ENCODE results near the gene SYNE1.
"Not testable (repeated sequence)": the region's sequence is repeated elsewhere in the genome, so short reads cannot be mapped to it uniquely, and the experiment has no call there.

Gene SYNE1

DNA sequence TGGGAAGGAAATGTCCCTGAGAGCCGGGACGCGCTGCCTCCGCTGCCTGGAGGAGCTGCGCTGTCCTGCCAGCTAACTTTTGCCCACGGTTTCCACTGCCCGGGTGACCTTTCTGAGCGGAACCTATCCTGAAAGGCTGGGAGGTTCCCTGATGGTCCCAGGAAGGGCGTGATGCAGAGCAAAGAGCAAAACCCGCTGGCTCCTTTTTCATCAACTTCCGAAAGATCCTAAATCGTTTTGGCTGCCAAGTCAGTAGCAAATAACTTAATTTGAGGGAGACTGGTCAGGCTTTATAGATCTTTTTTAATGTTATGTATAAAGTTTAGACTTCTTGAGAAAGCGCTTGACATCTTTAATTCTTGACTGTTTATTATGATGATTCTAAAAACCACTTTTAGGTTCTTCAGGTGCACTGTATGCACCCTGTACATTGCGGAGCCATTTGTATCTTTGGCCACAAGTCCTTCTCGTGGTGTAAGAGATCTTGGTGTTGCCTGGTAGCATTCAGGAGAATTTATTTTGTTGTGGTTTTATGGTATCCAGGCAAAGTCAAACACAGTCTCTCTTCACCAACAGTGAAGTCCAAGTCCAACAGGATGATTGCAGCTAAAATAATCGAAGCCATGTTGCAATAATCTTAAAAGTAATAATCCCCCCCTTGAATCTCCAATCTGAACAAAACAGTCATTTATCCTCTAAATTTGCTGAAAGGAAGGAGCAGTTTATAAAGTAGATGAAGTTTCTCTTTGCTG, at the start of gene SYNE1:
Gene SYNE1 (minus strand): TSS at position 67 of the 752 bp plus-strand sequence. CDS start 9,031 bp downstream, outside the sequence.
- peak; percentile 59 for DNase-seq (ENCODE audit: low read depth)

DNA sequence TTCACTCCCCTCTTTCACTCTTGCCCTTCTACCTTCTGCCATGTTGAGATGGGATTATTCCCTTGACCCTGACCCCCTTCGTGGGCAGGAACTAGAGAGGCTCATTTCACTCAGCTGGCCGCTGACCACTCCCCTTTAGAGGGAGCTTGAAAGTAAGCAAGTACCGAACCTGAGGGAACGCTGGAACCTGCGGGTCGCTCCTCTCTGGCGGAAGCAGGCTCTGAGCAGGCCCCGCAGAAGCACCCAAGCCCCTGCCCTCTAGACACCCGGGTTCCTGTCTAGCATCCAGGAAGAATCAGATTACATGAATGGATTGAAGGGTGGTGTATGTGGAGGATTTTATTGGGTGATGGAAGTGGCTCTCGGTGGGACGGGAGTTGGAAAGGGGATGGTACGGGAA, 48.7 kb upstream of the SYNE1 start:
- DNase-seq (ENCODE audit: low read depth), result no peak

DNA sequence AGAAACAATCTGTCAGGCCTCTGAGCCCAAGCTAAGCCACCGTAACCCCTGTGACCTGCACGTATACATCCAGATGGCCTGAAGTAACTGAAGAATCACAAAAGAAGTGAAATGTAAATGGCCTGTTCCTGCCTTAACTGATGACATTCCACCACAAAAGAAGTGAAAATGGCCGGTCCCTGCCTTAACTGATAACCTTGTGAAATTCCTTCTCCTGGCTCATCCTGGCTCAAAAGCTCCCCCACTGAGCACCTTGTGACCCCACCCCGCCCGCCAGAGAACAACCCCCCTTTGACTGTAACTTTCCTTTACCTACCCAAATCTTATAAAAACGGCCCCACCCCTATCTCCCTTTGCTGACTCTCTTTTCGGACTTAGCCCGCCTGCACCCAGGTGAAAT, 45.8 kb upstream of the SYNE1 start:
- DNase-seq (ENCODE audit: low read depth), result not testable (repeated sequence)

- no peak for DNase-seq (ENCODE audit: low read depth)
Measured at GRCh38 chr6:152682141-152682540, 45.0 kb upstream of the SYNE1 start.

GRCh38 chr6:152680879-152681517, 43.8 kb upstream of the SYNE1 start:
- DNase-seq (ENCODE audit: low read depth), result no peak

DNA sequence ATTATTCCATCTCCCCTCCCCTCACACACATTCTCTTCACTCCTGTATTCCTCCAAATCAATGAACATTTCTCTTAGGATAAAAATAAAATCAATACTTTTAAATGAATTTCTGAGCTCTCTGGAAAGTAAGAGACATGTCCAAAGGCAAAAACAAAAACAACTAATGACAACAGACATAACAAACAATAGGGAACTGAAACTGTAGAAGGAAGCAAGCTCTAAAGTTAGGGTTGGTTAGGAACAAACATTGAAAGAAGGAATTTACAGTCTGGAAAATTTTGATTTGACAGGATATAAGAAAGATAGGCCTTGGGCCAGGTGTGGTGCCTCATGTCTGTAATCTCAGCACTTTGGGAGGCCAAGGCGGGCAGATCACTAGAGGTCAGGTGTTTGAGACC, 43.0 kb upstream of the SYNE1 start:
- DNase-seq (ENCODE audit: low read depth), result no peak

DNA sequence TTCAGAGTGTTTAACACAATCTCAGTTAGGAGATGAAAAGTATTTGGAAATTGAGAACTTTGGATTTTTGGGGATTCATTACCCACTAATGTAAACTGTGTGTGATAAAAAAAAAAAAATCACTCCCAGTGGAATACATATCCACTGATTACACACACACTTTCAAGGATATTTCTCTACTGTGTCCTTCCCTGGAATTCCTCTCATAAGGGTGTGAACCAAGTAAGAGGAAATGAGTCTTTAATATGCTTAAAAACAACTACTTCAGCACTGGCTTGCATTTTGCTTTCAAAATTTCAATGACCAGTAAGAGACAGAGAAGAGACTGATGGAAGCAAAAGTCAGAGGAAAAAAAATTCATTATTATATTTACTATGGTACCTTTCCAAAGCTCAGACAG, 36.1 kb upstream of the SYNE1 start:
- peak; percentile 16 for DNase-seq (ENCODE audit: low read depth)

DNA sequence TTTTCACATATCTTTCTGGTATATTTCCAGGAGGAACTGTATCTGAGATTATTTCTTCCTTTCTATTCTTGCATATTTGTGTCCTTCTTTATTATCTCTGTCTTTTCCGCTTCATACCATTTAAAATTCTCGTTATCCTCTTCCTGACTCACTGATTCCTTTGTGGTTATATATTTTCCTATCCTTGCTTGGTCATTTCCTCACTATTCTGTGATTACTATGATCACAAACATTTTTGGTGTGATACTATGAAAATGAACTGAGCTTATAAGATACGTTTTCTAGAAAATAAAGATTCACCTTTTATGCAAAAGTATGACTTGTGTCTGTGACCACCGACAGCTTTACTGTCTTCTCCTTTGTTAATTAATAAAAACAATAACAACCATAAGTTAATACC, 34.0 kb upstream of the SYNE1 start:
- peak; percentile 71 for DNase-seq (ENCODE audit: low read depth)

DNA sequence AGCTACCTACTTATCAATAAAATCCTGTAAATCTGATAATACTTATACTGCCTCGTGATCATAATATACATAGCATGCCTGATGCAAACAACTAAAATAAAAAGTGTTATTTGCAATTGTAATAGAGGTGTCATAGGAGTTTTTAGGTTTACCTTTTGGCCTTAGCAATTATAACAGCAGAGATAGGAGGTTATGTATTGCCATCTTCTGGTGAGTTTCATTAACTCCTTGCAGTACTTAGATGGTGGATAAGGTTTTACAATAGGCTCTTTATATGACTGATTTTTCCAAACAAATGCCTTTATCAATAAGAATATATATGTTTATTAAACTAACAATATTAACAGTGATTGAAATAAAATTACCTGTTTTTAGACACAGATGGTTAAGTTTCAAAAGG, 32.7 kb upstream of the SYNE1 start:
- peak; percentile 54 for DNase-seq (ENCODE audit: low read depth)

DNA sequence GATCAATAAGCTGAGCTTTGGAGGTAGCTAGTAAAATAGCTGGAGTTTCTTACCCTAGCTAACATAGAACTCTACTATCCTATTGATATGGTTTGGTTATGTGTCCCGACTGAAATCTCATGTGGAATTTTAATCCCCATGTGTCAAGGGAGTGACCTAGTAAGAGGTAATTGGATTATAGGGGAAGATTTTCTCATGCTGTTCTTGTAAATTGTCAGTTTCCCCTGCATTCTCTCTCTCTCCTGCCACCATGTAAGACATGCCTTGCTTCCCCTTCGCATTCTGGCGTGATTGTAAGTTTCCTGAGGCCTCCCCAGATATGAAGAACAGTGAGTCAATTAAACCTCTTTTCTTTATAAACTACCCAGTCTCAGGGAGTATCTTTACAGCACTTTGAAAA, 24.6 kb upstream of the SYNE1 start:
- DNase-seq (ENCODE audit: low read depth), result no peak

DNA sequence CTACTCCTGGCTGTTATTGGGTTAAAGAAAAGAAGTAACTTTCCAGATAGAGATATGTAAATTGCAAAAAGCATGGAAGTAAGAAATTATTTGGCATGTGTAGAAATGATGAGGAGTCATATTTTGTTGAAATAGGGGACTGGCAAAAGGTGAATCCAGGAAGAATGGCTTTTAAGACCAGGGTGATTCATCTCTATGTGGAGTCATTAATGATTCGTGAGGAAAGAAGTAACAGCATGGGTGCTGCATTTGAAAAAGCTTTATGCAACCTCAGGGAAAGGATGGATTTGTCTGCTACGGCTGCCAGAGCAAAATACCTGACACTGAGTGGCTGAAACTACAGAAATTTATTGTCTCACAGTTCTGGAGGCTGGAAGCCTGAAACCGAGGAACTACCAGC, 14.8 kb upstream of the SYNE1 start:
- DNase-seq (ENCODE audit: low read depth), result peak; percentile 24

DNA sequence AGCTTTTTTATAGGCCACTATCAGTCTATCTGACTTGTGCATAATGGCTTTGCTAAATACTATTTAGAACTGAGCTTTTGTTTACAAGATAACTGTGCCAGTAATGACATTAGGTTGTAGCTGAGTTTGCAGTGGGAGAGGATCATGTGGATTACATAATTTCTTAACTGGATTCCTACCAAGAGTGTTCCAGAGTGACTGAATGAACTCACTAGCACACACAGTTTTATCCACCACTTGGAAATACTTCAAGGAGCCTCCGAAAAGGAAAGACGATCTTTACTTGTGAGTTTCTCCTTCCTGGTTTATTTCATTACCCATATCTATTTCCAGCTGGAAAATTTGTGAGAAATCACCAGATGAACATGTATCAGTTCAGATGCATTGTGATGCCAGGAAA, 10.9 kb upstream of the SYNE1 start:
- DNase-seq (ENCODE audit: low read depth), result peak; percentile 68

- DNase-seq (ENCODE audit: low read depth), result not testable (repeated sequence)
Measured at GRCh38 chr6:152646732-152647131, 9.6 kb upstream of the SYNE1 start.

DNA sequence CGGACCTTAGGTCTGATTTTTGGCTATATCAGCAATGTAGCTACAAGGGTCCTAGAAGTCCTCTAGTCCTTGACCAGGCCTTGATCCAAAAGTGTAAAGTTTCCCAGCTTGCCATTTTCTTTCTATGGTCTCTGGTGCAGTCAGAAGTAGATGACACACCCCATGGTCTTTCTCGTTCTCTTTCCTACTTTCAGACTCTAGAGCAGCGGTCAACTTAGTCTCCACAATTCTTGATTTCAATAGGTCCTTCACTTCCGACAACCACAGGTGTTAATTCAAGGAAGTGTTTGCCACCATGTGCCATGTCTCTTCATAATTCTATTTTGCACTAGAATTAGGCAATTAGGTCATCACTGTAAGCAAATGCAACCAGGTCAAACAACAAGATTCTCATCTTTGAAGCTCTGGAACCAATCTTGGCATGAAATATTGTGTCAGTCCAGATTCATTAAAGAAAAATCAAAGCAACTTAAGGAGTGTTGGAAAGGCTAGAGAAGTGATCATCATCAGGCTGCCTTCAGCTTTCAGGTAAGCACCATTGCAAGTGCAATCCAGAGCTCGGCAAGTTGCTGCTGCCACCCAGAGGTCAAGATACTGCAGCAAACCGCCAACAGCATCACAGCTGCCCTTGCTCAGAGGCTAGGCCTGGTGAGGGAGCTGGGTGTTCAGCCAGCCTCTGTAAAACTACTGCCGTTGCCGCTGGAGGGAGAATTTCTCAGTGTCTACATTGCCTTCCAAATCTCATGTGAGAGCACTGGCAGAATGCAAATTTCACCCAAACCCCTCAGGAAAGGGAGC, 5.6 kb upstream of the SYNE1 start:
- peak; percentile 71 for DNase-seq (ENCODE audit: low read depth)

DNA sequence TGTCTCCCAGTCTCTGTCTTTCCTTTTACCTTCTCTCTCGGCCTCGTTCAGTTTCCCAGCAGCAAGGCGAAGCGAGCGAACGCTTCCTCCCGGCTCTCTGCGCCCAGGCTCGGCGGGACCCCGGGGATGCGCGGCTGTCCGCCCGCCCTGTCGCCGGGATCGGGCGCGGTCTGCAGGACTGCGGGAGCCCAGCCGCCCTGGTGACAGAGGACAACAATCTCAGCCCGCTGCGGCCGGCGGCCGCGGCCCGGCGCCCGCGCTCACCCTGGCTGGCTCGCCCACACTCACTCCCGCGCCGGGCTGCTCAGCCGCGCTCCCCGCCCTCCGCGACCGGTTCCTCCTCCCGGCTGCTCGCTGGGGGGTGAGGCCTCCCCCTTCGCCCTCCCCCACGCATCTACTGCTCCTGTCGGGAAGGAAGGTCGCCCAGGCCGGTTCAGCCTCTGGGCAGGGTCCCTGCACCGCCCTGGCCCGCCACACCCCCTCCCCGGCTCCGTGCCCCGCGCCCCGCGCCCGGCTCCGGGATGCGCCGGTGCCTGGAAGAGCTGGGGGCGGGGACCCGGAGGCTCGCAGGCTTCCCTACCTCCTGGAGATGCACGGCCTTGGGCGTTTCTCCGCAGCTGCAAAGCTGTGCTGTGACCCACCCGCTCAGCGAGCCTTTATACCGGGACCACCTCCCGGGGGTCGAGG, 410 bp downstream of the SYNE1 start:
- peak; percentile 46 for DNase-seq (ENCODE audit: low read depth)

DNA sequence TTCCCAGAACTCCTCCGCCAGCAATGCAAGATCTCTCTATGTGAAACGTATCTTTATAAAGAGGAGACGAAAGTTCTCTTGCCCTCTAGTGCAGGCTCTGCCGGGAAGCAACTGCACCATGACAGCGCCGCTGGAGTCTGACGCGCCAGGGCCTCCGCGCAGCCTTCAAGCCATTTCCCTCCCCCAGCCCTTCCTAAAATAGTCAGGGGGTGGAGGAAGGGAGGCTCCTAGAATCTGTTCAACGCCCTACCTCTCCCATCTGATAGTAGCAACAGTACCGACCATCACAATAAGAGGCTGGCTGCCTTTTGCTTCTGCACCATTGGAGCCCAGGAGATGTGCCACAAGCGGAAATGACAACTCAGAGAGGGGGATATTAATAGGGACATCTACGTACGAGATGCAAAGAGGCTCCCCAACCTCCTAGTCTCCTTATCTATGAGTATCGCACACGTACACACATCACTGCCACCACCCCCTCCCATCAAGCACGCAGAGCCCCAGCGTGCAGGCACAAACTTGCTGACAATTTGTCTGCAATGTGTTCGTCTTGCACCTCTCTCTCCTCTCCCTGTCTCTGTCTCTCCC, 1.0 kb downstream of the SYNE1 start:
- peak; percentile 58 for DNase-seq (ENCODE audit: low read depth)

- no peak for DNase-seq (ENCODE audit: low read depth)
Measured at GRCh38 chr6:152634773-152635172, 2.4 kb downstream of the SYNE1 start.

DNA sequence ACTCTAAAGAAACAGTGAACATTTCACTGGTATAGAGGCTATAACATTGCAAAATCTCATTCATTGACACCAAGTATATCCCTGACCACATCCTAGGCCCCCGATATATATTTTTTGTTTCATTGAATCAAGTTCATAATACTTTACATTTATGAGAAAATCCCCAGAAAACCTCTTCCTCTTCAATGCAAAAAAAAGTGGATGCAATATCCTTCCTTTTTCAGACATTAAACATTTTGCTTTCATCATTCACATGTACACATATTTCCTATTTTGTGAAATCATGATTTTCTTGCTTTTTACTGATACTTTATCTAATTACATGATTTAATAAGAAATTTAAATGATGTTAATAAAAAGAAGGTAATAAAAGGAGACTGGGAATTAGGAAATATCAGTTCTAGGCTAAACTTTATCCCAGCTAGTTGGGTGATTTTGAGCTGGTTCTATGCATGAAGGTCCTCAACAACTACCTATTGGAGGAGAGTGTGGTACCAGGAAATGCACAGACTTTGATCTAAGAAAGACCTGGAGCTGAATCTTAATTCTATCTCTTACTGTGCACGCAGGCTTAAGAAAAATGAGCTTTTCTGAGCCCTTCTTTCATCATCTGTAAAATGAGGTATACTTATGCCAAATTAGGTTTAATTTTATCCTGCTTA, 4.9 kb downstream of the SYNE1 start:
- no peak for DNase-seq (ENCODE audit: low read depth)

DNA sequence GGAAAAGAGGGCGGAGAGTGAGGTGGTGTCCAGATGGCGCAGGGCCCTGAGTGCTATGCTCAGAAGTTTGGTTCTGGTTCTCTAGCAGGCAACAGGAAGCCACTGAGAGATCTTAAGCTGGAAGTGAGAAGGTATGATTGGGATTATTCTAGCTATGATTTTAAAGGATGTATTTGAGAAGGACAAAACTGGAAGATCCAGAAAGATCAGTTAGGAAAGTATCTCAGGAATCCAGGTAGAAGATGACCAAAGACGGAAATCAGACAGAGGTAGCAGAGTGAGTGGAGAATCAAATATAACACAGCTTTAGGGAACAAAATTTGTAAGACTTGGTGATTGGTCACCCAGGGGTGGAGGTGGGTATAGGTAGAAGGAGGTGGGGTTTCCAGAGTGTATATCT, 5.8 kb downstream of the SYNE1 start:
- no peak for DNase-seq (ENCODE audit: low read depth)

DNA sequence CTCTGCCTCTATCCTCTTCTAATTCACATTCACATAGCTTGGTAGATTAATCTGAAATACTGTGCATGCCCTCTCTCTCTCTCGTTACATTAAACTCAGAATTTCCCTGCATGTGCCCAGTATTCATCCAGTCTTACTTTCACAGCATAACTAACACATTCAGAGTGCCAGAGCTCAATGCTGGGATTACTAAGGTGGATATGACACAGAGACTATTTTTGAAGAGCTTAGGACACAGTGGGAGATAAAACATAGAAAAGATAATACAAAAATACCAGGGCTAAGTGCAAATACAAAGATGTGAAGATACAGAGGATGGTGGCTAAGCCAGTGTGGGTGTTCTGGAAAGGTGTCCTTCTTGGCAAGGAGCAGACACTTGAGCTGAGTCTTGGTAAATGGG, 6.3 kb downstream of the SYNE1 start:
- DNase-seq (ENCODE audit: low read depth), result no peak

- no peak for DNase-seq (ENCODE audit: low read depth)
Measured at GRCh38 chr6:152625213-152625612, 11.9 kb downstream of the SYNE1 start.
